Stimulated activated CD4-positive, alpha-beta T cell treated with anti-CD3 and anti-CD28 coated beads, Interleukin-4, amount 100 ng/mL, for 24 hours (primary cell): ENCODE measurements around the gene MDM2.

Experiments
- DNase-seq: peaks from one replicate; pipeline ENCODE4 v3.0.0-alpha.2; 2020

The MDM2 gene

DNA sequence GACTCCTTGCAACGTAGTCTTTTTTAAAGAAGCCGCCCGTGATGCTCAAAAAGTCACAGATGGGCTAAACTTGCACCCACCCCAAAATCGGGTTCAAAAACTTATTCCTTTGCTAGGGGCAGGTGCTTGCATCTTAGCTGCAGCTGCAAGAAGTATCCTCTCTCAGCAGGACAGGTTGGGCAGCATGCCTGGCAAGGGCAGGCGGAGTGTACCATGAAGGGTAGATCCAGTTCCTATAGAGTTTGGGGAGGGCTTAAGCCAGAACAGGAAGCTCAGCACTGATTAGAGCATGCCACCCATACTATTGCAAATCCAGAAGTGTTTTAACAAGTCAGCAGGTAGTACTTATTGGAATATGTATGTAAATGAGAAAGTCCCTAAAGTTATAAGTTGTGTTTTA lies 76.3 kb downstream of the MDM2 start:
- no peak for DNase-seq

DNA sequence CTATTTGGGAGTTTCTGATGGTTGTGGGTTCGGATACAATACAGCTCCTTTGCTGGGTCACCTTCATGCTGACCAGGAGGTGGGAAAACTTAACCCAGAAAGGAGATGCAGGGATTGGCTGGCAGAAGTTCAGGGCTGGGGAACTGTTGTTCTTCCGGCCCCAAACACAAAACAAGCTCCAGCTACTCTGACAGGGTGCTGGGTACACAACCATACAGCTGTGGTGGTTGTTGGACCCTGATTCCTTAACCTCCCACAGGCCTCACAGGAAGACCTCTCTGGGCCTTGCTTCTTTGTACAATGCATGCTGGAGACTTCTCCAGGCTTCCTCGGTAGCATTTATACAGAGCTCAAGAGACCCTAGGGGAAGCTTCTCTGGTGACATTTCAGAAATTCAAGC lies 77.4 kb downstream of the MDM2 start:
- DNase-seq, result no peak

- DNase-seq, result no peak
These were observed 78.9 kb downstream of the MDM2 start for GRCh38 chr12:68886636-68887572.

DNA sequence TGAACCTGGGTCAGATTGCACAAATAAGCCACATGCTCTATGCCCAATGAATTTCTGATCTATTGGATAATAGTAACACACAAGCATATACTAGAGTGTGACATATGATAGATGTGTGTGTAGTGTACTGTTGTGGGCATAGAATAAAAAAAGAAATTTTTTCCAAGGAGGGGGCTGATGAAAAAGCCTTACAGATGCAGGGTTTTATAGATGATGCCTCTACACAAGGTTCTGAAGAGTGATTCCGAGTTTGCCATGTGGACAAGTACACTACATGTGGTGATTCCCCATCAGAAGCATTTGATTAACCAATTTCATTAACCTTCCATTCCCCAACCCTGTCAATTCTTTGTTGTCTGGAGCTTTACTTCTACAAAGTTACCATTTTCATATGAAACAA lies 79.7 kb downstream of the MDM2 start:
- no peak for DNase-seq

DNA sequence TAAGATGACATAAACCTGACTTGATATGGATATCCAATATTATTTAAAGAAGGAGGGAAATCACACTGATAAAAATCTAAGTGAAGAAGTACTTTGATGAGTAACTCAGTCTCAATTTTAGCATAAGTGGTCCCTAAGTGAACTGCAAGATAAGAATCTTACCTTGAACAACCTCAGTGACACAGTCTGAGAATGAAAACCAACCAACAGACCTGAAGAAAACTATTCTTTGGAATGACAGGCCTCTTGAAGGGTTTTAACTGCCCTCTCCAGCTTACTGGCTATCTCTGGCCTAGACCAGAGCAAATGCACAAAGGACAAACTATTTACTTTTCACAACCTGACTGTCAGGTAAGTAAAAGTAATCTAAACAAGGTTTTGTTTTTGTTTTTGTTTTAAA lies 80.3 kb downstream of the MDM2 start:
- DNase-seq, result no peak

GRCh38 chr12:68890701-68891113 lies 82.7 kb downstream of the MDM2 start:
- no peak for DNase-seq

GRCh38 chr12:68891141-68891540 lies 83.2 kb downstream of the MDM2 start:
- no peak for DNase-seq

DNA sequence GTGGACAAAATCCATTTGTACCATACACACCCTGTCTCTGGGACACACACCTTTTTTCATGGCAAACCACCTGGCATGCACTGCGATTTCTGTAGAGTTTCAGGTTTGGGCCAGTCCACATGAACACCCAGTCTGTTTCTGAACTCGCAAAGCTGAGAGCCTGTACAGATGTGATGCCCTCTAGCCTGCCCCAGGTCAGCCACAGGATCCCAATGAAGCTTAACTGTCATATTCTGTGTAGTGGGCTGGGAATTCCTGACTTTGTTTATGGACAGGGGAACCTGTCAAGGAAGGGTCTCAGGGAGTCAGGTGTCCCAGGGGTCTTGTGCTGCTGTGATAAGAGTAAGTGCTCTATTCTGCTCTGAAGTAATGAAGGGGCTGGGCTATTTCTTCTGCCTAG lies 85.2 kb downstream of the MDM2 start:
- DNase-seq, result no peak

- no peak for DNase-seq
These were observed 85.8 kb downstream of the MDM2 start for GRCh38 chr12:68893741-68894140.

DNA sequence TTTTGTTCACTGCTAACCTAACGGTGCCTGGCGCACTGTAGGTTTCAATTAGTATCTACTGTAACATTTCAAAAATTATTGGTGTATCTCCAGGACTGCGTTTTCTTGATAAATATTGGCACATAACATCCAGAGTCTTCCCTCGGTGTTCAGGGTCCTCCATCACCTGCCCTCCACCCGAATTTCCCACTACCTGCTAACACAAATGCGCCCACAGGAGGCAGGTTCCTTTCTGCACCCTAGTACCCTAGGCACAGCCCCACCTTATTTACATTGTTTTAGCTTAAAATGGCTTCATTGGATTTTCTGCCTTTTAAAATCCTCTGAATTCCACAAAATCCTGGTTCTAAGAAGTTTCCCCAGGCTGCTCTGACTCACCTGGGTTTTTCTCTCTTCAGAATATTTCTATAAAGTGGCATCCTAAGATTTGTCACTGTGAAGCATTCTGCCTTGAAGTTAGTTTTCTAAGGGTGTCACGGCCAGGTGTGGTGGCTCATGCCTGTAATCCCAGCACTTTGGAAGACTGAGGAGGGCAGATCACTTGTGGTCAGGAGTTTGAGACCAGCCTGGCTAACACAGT lies 86.4 kb downstream of the MDM2 start:
- DNase-seq, result no peak

DNA sequence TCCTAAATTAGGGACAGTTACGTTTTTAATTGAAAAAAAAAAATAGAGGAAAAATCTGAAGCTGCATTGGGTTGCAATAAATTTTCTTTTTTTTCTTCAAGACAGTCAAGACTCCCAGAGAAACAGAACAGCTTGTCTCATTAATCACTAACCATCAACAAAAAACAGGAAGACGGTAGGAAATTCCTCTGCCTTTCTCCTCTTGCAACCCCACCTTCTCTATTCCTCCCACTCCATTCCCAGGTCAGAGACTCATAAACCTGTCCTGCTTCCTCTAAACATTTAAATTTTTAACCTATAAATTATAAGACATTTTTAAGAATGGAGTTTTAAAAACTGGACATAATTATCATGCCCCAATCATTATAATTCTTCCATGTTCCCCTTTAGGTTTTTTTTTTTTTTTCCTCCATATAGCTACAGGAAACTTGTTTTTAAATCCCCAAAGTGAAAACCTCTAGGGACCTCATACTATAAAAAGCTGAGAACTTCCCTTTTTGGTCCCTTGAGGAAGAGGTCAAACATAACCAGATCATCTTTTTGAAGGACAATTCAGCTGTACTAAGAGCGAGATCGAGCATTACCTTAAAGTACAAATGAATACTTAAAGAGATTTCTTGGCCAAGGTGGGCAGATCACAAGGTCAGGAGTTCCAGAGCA lies 89.0 kb downstream of the MDM2 start:
- no peak for DNase-seq

DNA sequence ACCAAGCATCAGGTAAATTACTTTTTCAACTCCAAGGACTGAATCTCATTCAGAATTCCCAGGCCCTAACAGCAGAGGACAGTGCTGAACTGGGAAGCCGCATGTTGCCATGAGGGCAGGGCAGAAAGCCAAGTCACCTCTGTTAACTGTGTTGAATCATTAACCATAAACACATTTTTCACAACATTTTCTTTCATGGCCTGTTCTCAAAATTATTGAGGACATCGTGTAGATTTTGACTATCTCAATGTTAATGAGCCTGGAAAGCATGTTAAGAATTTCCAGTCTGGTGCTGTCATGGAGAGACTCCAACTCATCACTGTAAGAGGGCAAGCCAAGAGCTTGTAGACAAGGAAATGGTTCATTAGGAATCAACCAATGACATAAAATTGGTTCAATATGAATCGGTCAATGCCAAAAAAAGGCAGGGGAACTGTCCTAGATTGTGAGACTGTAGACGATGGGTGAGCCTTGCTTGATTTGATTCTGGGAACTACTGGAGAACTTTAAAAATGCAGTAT lies 91.3 kb downstream of the MDM2 start:
- DNase-seq, result no peak

DNA sequence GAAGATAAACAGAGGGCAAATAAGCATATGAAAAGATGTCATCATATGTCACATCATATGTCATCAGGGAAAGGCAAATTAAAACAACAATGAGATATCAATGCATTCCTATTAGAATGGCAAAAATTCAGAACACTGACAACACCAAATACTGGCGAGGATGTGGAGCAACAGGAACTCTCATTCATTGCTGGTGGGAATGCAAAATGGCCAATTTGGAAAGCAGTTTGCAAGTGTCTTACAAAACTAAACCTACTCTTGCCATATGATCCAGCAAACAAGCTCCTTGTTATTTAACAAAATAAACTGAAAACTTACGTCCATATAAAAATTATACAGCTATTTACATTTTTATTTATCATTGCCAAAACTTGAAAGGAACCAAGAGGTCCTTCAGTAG lies 92.3 kb downstream of the MDM2 start:
- DNase-seq, result no peak
